GM12874 (cell line): ENCODE measurements around the gene CREG1.

Source experiments
- CTCF ChIP-seq: IDR thresholded peaks from 2 replicates; pipeline ENCODE4 v1.5.1; 2011; ENCODE audit warnings: low read depth, mild to moderate bottlenecking, control low read depth, low read length, moderate library complexity; ENCODE audit not compliant: insufficient read depth

CREG1 gene

GRCh38 chr1:167545349-167545748, 8.2 kb downstream of the CREG1 start:
- TF ChIP-seq CTCF: no peak

GRCh38 chr1:167544447-167545093, 9.0 kb downstream of the CREG1 start:
- TF ChIP-seq CTCF: no peak

- no peak for TF ChIP-seq CTCF
These were observed 10.2 kb downstream of the CREG1 start for GRCh38 chr1:167543199-167543990.

- TF ChIP-seq CTCF: no peak
These were observed 11.2 kb downstream of the CREG1 start for GRCh38 chr1:167542109-167543032.

GRCh38 chr1:167541610-167542009, 12.0 kb downstream of the CREG1 start:
- TF ChIP-seq CTCF: no peak

GRCh38 chr1:167541003-167541402, 12.6 kb downstream of the CREG1 start:
- TF ChIP-seq CTCF: no peak

GRCh38 chr1:167538657-167539056, 14.9 kb downstream of the CREG1 start:
- TF ChIP-seq CTCF: no peak
